ENCODE measurements around the gene SLC37A4. TPM values are rescaled to one million over a fixed set of nuclear protein-coding genes. Genes with fewer than 3 reads are reported as not detected.
"Not testable (repeated sequence)": the region's sequence is repeated elsewhere in the genome, so short reads cannot be mapped to it uniquely, and the experiment has no call there.

Gene SLC37A4
- polyA plus RNA-seq, 2 of the 4 experiments (the other 2 are of a cell fraction): 15.5 to 21.2 TPM

DNA sequence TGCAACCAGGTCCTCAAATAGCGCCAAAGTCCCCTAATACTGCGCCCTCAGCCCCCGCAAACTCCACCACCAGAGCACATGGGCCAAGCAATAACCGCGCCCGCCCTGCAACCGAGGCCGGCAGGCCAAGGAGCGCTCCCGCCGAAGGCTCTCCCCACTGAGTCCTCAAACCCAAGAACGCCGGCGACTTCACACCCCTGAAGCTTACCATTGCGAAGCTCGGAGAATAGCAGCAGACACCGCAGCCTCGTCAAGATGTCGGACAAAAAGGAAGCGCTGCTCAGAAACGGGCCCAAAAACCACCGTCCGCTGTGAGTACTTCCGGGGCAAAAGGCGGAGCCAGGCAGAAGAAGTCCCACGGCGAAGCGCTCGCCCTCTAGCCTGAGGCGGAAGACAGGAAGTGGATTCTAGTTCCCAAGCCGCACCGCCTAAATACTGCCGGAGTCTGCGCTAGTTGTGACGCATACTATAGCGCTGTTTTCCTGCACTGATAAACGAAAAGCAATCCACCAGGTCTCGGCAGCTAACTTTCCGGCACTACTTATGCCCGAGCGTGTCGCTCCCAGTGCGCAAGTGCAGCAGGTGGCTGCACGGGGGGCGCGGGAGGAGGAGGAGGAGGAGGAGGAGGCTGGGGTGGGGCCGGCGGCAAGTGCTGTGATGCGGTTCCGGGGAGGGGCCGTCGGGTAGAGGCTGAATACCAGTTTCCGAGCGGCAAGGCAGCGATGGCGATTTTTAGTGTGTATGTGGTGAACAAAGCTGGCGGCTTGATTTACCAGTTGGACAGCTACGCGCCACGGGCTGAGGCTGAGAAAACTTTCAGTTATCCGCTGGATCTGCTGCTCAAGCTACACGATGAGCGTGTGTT is 12.4 kb downstream of the SLC37A4 start, which contains the start of the genes RPS25 and TRAPPC4 (continued):
- TF ChIP-seq NFE2L2 (conservative IDR thresholded peaks at IDR 0.05; ENCODE audit: low read length) (no peak), CBX2 (IDR thresholded peaks at IDR 0.05; ENCODE audit: borderline replicate concordance, low read depth) (no peak), ZNF302 (CRISPR knock-in tag; IDR thresholded peaks at IDR 0.05) (no peak), BHLHE40 (IDR thresholded peaks at IDR 0.05; ENCODE audit: low read depth, low read length) (no peak), EP300 (IDR thresholded peaks at IDR 0.05) (no peak), SREBF2 (IDR thresholded peaks at IDR 0.05) (no peak), NR3C1 (IDR thresholded peaks at IDR 0.05) (no peak), TFCP2L1 (CRISPR knock-in tag; IDR thresholded peaks at IDR 0.05) (no peak), PHF8 (IDR thresholded peaks at IDR 0.05; ENCODE audit: borderline replicate concordance, low read depth) (peak; percentile 73; the same call in 1 of the 2 replicates), TP53 (CRISPR knock-in tag; IDR thresholded peaks at IDR 0.05) (no peak), HDAC2 (IDR thresholded peaks at IDR 0.05) (no peak), JUN (IDR thresholded peaks at IDR 0.05) (peak; percentile 64 to 89), CHD4 (IDR thresholded peaks at IDR 0.05; ENCODE audit: borderline replicate concordance) (no peak), JUNB (IDR thresholded peaks at IDR 0.05) (no peak), ZC3H11A (IDR thresholded peaks at IDR 0.05) (no peak), POLR2A (IDR thresholded peaks at IDR 0.05; ENCODE audit: low read length) (peak; percentile 60), HOXA7 (CRISPR knock-in tag; IDR thresholded peaks at IDR 0.05) (no peak), KDM5A (IDR thresholded peaks at IDR 0.05) (no peak; the same call in none of the 2 replicates), MYC (IDR thresholded peaks at IDR 0.05; ENCODE audit: borderline replicate concordance, low read length) (peak; percentile 80), KDM1A (IDR thresholded peaks at IDR 0.05; ENCODE audit: low read depth) (no peak), NPAS2 (CRISPR knock-in tag; IDR thresholded peaks at IDR 0.05; ENCODE audit: borderline replicate concordance) (no peak)
- TF ChIP-seq, protein P1, sequence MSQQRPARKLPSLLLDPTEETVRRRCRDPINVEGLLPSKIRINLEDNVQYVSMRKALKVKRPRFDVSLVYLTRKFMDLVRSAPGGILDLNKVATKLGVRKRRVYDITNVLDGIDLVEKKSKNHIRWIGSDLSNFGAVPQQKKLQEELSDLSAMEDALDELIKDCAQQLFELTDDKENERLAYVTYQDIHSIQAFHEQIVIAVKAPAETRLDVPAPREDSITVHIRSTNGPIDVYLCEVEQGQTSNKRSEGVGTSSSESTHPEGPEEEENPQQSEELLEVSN (IDR thresholded peaks at IDR 0.05; ENCODE audit: borderline replicate concordance, low read depth): no peak; the same call in 1 of the 2 replicates
- TF ChIP-seq, protein P2, sequence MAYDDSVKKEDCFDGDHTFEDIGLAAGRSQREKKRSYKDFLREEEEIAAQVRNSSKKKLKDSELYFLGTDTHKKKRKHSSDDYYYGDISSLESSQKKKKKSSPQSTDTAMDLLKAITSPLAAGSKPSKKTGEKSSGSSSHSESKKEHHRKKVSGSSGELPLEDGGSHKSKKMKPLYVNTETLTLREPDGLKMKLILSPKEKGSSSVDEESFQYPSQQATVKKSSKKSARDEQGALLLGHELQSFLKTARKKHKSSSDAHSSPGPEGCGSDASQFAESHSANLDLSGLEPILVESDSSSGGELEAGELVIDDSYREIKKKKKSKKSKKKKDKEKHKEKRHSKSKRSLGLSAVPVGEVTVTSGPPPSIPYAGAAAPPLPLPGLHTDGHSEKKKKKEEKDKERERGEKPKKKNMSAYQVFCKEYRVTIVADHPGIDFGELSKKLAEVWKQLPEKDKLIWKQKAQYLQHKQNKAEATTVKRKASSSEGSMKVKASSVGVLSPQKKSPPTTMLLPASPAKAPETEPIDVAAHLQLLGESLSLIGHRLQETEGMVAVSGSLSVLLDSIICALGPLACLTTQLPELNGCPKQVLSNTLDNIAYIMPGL (CRISPR knock-in tag; IDR thresholded peaks at IDR 0.05; ENCODE audit: borderline replicate concordance): no peak
- TF ChIP-seq, protein P3, sequence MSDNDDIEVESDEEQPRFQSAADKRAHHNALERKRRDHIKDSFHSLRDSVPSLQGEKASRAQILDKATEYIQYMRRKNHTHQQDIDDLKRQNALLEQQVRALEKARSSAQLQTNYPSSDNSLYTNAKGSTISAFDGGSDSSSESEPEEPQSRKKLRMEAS (IDR thresholded peaks at IDR 0.05): peak; percentile 82
- TF ChIP-seq, protein P4, sequence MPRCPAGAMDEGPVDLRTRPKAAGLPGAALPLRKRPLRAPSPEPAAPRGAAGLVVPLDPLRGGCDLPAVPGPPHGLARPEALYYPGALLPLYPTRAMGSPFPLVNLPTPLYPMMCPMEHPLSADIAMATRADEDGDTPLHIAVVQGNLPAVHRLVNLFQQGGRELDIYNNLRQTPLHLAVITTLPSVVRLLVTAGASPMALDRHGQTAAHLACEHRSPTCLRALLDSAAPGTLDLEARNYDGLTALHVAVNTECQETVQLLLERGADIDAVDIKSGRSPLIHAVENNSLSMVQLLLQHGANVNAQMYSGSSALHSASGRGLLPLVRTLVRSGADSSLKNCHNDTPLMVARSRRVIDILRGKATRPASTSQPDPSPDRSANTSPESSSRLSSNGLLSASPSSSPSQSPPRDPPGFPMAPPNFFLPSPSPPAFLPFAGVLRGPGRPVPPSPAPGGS (IDR thresholded peaks at IDR 0.05): peak; percentile 44; the same call in 2 of the 3 replicates
- TF ChIP-seq, protein P5, sequence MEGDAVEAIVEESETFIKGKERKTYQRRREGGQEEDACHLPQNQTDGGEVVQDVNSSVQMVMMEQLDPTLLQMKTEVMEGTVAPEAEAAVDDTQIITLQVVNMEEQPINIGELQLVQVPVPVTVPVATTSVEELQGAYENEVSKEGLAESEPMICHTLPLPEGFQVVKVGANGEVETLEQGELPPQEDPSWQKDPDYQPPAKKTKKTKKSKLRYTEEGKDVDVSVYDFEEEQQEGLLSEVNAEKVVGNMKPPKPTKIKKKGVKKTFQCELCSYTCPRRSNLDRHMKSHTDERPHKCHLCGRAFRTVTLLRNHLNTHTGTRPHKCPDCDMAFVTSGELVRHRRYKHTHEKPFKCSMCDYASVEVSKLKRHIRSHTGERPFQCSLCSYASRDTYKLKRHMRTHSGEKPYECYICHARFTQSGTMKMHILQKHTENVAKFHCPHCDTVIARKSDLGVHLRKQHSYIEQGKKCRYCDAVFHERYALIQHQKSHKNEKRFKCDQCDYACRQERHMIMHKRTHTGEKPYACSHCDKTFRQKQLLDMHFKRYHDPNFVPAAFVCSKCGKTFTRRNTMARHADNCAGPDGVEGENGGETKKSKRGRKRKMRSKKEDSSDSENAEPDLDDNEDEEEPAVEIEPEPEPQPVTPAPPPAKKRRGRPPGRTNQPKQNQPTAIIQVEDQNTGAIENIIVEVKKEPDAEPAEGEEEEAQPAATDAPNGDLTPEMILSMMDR (IDR thresholded peaks at IDR 0.05): no peak
- TF ChIP-seq, protein P6, sequence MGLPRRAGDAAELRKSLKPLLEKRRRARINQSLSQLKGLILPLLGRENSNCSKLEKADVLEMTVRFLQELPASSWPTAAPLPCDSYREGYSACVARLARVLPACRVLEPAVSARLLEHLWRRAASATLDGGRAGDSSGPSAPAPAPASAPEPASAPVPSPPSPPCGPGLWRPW (IDR thresholded peaks at IDR 0.05): no peak

DNA sequence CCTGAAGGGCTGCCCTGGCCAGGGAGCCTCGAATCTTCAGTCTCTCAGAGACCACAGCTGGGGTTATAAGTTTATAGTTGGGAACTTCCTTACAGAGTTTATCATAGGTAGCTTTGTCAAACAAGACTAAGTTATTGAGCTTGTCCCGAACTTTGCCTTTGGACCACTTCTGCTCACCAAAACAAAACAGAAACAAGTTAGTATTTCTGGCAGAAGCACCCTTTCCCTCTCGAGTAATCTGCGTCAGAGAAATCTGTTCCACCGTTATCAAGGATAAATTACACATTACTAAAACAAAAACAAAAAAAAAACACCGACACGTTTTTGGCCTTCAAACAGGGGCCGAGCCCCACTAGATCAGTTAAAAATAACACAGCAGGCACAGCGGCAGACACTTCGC is 13.3 kb downstream of the SLC37A4 start:
- Histone ChIP-seq H3K4me3 (peak overlapping the region; percentile 72), H3K27ac (peak overlapping the region; percentile 95 to 97), H3K4me2 (peak overlapping the region; percentile 85), H3K4me1 (peaks cover 38% of the 10 kb centered on the region)
- WGBS (ENCODE audit: missing lambda C conversion rate): 4% methylated on average over 10 of the region's 10 CpGs
- H3K9me3 ChIP-seq; CTCF ChIA-PET; DNase-seq (ENCODE audit: low read depth in 1 of 2, low spot score in 1 of 2); ATAC-seq; POLR2A ChIA-PET; FAIRE-seq: not testable (repeated sequence)

Measured in A549 (cell line).